ENCODE results near the gene PLXNB3. TPM values are rescaled to one million over a fixed set of nuclear protein-coding genes. Genes with fewer than 3 reads are reported as not detected.

The PLXNB3 gene
- total RNA-seq, 1 donor: 3.1 TPM

- TF ChIP-seq, protein P1, sequence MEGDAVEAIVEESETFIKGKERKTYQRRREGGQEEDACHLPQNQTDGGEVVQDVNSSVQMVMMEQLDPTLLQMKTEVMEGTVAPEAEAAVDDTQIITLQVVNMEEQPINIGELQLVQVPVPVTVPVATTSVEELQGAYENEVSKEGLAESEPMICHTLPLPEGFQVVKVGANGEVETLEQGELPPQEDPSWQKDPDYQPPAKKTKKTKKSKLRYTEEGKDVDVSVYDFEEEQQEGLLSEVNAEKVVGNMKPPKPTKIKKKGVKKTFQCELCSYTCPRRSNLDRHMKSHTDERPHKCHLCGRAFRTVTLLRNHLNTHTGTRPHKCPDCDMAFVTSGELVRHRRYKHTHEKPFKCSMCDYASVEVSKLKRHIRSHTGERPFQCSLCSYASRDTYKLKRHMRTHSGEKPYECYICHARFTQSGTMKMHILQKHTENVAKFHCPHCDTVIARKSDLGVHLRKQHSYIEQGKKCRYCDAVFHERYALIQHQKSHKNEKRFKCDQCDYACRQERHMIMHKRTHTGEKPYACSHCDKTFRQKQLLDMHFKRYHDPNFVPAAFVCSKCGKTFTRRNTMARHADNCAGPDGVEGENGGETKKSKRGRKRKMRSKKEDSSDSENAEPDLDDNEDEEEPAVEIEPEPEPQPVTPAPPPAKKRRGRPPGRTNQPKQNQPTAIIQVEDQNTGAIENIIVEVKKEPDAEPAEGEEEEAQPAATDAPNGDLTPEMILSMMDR (IDR thresholded peaks at IDR 0.05; ENCODE audit: insufficient read depth, low read length): no peak
- no peak overlapping the region for H3K4me3 ChIP-seq (ENCODE audit: low read depth, low read length)
- DNase-seq (ENCODE audit: low read depth): no peak
These were observed 12.1 kb downstream of the PLXNB3 start for GRCh38 chrX:153776120-153776599.

DNA sequence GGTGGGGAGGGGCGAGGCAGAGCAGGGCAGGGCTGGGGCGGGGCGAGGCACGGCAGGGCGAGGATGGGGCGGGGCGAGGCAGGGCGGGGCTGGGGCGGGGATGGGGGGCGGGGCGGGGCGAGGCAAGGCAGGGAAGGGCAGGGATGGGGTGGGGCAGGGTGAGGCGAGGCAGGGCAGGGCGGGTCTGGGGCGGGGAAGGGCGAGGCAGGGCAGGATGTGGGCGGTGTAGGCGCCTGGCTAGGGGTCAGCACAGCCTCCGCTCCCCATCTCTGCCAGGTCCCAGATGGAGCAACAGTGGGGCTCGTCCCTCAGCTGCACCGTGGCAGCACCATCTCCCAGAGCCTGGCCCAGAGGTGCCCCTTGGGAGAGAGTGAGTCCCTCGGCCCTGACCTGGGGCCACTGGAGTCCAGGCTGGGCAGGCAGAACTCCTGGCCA, 12.6 kb downstream of the PLXNB3 start:
- no peak overlapping the region for H3K4me3 ChIP-seq (ENCODE audit: low read depth, low read length)
- TF ChIP-seq, protein P1 (IDR thresholded peaks at IDR 0.05; ENCODE audit: insufficient read depth, low read length): no peak
- no peak for DNase-seq (ENCODE audit: low read depth)

GRCh38 chrX:153777261-153778090, 13.4 kb downstream of the PLXNB3 start:
- no peak for DNase-seq (ENCODE audit: low read depth)
- TF ChIP-seq, protein P1 (IDR thresholded peaks at IDR 0.05; ENCODE audit: insufficient read depth, low read length): no peak
- no peak overlapping the region for H3K4me3 ChIP-seq (ENCODE audit: low read depth, low read length)

DNA sequence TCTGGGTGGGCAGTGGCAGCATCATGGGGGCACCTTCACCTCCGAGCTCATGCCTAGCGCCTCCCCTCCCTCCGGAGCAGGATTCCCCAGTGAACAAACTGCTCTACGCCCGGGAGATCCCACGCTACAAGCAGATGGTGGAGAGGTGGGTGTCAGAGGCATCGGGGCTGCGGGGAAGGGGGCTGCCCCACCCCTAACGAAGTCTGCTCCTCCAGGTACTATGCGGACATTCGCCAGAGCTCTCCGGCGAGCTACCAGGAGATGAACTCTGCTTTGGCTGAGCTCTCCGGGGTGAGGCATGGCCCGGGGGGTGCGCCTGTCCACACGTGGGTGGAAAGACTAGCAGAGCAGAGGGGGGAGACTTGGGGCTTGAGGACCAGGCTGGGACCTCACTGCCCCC, 14.1 kb downstream of the PLXNB3 start:
- TF ChIP-seq, protein P1 (IDR thresholded peaks at IDR 0.05; ENCODE audit: insufficient read depth, low read length): no peak
- DNase-seq (ENCODE audit: low read depth): no peak
- no peak overlapping the region for H3K4me3 ChIP-seq (ENCODE audit: low read depth, low read length)

DNA sequence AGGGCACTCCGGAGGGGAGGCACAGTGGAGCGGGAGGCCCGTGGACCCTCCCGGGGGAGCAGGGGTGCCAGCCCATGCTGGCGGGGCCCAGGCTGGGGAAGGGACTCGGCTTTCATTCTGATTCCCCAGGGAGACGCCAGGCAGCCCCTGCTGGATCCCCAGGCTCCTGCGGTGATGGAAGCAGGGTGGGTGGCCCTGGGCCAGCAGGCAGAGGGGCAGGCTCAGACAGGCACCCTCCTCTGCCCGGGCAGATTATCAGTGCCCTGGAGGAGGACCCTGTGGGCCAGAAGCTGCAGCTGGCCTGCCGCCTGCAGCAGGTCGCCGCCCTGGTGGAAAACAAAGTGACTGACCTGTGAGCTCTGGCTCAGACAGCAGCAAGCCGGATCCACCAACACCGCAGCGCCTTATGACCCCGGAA, 14.6 kb downstream of the PLXNB3 start:
- TF ChIP-seq, protein P1 (IDR thresholded peaks at IDR 0.05; ENCODE audit: insufficient read depth, low read length): no peak
- H3K4me3 ChIP-seq (ENCODE audit: low read depth, low read length): no peak overlapping the region
- no peak for DNase-seq (ENCODE audit: low read depth)

GRCh38 chrX:153779891-153780677, 16.0 kb downstream of the PLXNB3 start:
- TF ChIP-seq, protein P1 (IDR thresholded peaks at IDR 0.05; ENCODE audit: insufficient read depth, low read length): no peak
- no peak for DNase-seq (ENCODE audit: low read depth)
- no peak overlapping the region for H3K4me3 ChIP-seq (ENCODE audit: low read depth, low read length)

Data from fibroblast of the aortic adventitia (primary cell).